DMS153 treated with DMSO at 0.1 percent for 48 hours (cell line): ENCODE results near the gene MPP2.
"Not testable (repeated sequence)": the region's sequence is repeated elsewhere in the genome, so short reads cannot be mapped to it uniquely, and the experiment has no call there.

Experiments used
- DNase-seq: peaks from one replicate; lab custom pipeline; 2025; ENCODE audit not compliant: unreplicated experiment; lab: John Stamatoyannopoulos, UW

The MPP2 gene

GRCh38 chr17:43877451-43878155 is 29.7 kb downstream of the MPP2 start:
- DNase-seq, result no peak

DNA sequence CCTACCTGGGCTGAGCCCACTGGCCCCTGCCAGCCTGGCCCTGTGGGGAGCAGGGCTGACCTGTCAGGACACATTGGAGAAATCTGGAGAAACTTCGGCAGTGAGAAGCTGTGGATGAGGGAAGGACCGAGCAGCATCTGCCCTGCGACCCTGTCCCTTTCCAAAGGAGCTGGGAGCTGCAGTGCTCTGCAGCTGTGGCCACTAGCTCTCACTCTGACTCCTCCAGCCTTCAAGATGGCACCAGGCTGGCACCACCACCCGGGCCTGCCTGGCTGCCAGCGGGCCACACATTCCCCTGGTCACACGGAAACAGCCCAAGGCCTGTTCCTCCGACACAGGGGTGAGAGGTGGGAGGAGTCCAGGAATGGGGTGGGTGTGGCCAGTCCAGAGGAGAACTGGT is 30.3 kb downstream of the MPP2 start:
- no peak for DNase-seq

DNA sequence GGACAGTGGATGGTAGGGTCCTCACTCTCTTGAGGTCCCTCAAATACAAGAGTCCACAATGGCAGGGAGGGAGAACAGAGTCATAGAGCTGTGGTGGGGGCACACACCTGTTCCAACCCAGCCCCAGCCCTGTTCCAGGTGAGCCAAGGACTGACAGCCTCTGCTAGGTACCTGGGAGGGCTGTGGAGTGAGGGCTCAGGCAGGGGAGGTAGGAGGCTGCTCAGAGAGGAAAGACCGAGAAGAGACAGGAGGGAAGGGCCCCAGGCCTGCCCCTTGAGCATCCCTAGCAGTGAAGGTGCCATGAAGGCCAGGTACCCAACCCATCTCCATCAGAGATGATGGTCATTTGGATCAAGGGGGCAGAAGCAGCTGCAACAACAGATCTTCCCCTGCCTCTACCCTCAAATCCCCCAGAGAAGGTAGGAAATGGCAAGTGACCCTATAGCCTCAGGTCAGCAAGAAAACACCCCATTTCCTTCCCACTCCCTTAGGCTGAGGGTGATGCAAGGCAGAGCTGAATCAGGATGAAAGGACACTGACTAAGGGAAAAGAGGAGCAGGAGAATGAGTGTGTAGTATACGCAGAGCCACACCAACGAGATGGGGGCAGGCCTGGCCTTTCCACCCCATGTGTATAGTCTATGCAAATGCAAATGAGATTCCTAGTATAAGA is 31.7 kb downstream of the MPP2 start:
- no peak for DNase-seq

DNA sequence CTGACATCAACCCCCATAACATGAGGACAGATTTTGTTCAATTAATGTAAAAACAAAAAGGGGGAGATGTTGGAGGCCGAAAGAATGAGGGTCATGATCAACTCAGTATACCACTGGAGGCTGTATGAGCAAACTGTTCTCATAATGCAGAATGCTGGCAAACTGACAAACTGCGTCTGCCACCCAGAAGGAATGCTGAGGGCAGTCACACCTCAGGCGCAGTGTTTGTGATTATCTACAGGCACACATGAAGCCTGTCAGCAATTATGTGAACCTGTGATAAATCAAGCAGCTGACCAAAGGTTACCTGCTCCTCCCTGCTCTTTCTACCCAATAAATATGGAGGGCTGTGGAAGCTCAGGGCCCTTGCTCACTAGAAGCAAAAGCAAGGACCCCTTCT is 33.0 kb downstream of the MPP2 start:
- no peak for DNase-seq

- no peak for DNase-seq
Observed at GRCh38 chr17:43873815-43874214, 33.5 kb downstream of the MPP2 start.

- DNase-seq, result no peak
Observed at GRCh38 chr17:43873091-43873490, 34.2 kb downstream of the MPP2 start.

DNA sequence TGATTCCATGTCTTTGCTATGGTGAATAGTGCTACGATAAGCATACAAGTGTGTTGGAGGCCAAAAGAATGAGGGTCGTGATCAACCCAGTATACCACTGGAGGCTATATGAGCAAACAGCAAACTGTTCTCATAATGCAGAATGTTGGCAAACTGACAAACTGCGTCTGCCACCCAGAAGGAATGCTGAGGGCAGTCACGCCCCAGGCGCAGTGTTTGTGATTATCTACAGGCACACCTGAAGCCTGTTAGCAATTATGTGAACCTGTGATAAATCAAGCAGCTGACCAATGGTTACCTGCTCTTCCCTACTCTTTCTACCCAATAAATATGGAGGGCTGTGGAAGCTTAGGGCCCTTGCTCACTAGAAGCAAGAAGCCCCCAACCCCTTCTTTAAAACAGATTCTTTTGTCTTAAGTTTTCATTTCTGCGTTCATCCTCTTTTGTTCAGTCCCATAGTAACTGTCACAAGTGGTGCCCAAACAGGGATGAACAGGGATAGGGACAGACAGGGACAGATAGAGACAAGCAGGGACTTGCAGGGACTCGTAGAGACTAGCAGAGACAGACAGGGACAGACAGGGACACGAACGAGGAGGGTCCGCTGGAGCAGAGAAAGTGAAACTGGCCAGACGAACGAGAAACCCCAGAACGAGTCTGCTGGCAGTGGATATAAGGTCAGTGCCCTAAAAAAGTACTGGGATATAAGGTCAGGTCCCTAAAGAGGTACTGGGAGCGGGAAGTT is 35.2 kb downstream of the MPP2 start:
- DNase-seq, result no peak

DNA sequence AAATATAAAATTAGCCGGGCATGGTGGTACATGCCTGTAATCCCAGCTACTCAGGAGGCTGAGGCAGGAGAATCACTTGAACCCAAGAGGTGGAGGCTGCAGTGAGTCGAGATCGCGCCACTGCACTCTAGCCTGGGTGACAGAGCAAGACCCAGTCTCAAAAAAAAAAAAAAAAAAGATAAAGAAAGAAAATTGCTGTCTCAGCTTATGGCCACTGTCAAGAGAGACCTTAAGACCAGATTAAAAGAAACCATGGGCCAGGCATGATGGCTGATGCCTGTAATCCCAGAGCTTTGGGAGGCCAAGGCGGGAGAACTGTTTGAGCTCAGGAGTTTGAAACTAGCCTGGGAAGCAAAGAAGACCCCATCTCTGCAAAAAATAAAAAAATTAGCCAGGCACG is 38.3 kb downstream of the MPP2 start:
- not testable (repeated sequence) for DNase-seq

GRCh38 chr17:43868226-43868994 is 38.9 kb downstream of the MPP2 start:
- no peak for DNase-seq

DNA sequence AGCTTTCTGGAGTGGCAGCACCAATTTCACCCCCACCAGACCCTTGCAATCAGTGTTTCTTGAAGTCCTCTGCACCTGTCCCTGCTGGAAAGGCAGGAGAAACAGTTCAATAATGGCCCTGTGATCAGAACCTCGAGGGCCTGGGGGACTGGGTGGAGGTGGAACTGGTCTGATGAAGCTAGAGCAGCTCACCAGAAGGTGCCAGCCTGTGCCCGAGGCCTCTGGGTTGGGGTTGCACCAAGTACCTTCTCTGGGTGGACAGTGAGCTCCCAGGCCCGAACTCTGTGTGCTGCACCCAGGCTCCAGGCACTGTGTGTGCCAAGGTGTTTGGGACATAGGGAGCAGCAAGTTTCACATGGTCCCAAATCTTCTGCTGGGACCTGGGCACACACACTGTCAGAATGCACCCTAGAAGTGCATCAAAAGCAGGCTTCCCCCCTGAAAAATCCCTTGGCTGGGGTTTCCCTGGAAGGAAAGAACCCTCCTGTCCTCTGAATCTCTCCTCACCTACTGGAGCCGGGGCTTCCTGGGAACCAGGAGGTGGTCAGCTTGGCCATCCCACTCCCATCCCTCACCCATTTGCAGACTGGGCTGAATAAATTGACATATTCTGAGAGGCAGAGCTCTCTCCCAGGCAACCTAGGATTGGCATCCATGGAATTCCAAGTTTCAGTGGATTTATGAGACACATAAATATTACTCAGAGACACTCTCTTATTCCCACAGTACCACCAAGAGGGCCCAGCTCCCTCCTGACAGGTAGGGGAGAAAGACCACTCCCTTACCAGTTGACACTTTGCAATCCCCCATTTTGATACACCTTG is 43.0 kb downstream of the MPP2 start:
- no peak for DNase-seq

DNA sequence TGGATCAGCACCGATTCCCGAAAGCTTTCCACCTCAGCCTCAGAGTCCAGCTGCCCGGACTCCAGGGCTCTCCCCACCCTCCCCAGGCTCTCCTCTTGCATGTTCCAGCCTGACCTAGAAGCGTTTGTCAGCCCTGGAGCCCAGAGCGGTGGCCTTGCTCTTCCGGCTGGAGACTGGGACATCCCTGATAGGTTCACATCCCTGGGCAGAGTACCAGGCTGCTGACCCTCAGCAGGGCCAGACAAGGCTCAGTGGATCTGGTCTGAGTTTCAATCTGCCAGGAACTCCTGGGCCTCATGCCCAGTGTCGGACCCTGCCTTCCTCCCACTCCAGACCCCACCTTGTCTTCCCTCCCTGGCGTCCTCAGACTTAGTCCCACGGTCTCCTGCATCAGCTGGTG is 45.4 kb downstream of the MPP2 start:
- no peak for DNase-seq

DNA sequence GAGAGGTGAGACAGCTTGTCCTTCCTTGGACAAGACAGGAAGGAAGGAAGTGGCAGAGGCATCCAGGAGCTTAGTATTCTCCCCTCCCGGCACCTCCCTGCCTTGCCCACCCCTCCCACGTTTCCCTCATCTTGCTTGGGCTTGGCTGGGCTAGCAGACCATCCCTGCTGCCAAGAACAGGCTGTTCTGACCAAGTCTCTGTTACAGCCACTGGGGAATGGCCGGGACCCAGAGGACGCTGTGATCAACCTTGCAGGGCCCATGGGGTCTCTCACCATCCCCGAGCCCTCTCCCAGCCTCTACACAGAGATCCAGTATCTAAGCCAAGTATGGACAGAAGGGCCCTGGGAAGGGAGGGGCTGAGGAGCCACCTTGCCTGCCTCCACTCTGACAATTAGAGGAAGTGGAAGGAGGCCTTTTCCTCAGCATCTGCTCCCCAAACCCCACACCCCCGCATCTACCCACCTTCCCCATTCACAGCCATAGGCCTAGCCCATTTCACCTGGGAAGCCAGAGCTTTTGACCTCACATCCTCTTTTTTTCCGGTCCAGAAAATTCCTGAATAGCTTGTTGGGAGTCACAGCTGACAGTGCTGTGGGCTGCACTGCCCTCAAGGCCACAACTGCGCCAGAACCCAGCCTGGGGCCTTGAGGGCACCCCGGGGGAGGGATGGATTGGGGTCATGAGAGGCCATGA is 46.3 kb downstream of the MPP2 start:
- DNase-seq, result no peak

DNA sequence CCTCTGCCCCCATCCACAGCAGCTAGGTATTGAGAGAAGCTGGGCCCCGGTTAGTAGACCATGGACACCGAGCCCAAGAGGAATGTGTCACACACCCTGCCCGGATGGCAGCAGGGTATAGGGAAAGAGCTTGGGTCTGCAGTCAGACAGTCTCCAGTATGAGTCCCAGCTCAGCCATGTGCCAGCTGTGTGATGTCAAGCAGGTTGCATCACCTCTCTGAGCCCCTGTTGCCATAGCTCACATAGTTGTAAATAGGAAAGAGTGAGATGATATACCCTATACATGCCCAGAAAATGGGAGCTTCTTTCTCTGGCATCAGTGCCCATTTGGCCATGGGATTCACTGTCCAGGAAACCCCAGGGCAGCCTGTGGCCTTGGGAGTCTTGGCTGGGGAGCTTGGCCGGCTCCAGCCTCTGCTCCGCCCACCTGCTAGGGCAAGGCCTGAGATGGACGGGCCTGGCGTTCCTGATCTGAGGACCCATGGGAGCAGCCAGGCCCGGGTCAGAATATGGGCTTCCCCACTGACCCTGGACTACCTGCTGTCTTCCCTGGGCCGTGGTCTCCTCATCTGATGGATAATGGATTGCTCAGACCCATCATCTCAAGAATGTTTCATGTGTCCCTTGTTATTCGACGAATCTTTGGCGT is 47.1 kb downstream of the MPP2 start:
- DNase-seq, result no peak

GRCh38 chr17:43857957-43858600 is 49.3 kb downstream of the MPP2 start:
- DNase-seq, result no peak

- DNase-seq, result no peak
Observed at GRCh38 chr17:43857141-43857540, 50.2 kb downstream of the MPP2 start.

- DNase-seq, result no peak
Observed at GRCh38 chr17:43856141-43856540, 51.2 kb downstream of the MPP2 start.

GRCh38 chr17:43855061-43855460 is 52.3 kb downstream of the MPP2 start:
- DNase-seq, result no peak

DNA sequence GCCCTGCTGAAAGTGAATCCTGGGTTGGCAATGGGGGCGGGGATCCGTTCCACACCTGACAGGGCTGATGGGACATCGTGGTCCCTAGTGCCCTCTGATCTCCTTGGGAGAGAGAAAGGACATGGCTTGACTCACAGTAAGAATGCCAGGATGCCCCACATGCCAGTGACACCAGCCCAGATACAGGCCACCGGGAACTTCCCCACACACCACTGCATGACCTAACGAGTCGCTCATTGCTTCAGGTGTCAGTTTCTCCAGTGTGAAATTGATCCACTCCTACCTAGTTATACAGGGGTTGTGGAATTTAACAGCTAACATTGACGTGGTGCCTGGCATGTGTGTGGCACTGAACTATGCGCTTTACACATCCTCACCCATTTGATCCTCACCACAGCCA is 52.8 kb downstream of the MPP2 start:
- DNase-seq, result no peak

- no peak for DNase-seq
Observed at GRCh38 chr17:43853546-43853945, 53.8 kb downstream of the MPP2 start.
